ENCODE measurements around the gene C16orf87. TPM values are rescaled to one million over a fixed set of nuclear protein-coding genes. Genes with fewer than 3 reads are reported as not detected.

Gene C16orf87
- total RNA-seq, 1 experiment from 2014 or later, result 8.7 TPM

GRCh38 chr16:46813611-46814010, 17.4 kb downstream of the C16orf87 start:
- Histone ChIP-seq H3K27ac (ENCODE audit: low read length) (no peak overlapping the region), H3K4me3 (ENCODE audit: low read depth in 2 of 2, low read length in 2 of 2) (no peak overlapping the region), H3K36me3 (ENCODE audit: control insufficient read depth, insufficient read depth, low read length) (no peaks in the 10 kb centered on the region), H3K4me1 (ENCODE audit: control insufficient read depth, insufficient read depth, low read length) (no peaks in the 10 kb centered on the region; the same call in none of the 2 replicates), H3K9me3 (ENCODE audit: control insufficient read depth, insufficient read depth, low read depth, low read length) (no peaks in the 10 kb centered on the region; the same call in 1 of the 2 replicates), H3K27me3 (ENCODE audit: control insufficient read depth, insufficient read depth, low read length) (no peaks in the 10 kb centered on the region)
- no peak for TF ChIP-seq CTCF (IDR thresholded peaks at IDR 0.05)
- TF ChIP-seq REST (IDR thresholded peaks at IDR 0.05; ENCODE audit: insufficient read depth in 1 of 2, low read depth in 2 of 2, low read length in 1 of 2), result no peak
- TF ChIP-seq SIN3A (IDR thresholded peaks at IDR 0.05; ENCODE audit: borderline replicate concordance, insufficient read depth, low read depth, low read length), result no peak
- TF ChIP-seq POLR2AphosphoS5 (IDR thresholded peaks at IDR 0.05; ENCODE audit: low read depth, low read length), result no peak
- TF ChIP-seq TCF7L2 (IDR thresholded peaks at IDR 0.05; ENCODE audit: low read depth, low read length), result no peak
- ATAC-seq, result no peak
- POLR2A ChIA-PET, result no interaction called here
- no TSS peak for BruUV-seq (replicated peaks)
- in situ Hi-C loops (cut with HindIII; ENCODE audit: low pct_unique_long_range_greater_than_20kb, low sequenced_read_pairs), result no loop called here
- CTCF ChIA-PET, result interaction anchor here (0.9 kb wide), 1 partner anchor 11 kb away, joined by 9 read pairs; no protein-coding TSS in a partner anchor
- intact Hi-C loops (cut with micrococcal nuclease; ENCODE audit: unreplicated experiment), result no loop called here
- DNase-seq (ENCODE audit: low read depth, low spot score), result no peak

GRCh38 chr16:46812781-46813540, 18.0 kb downstream of the C16orf87 start:
- in situ Hi-C loops (cut with HindIII; ENCODE audit: low pct_unique_long_range_greater_than_20kb, low sequenced_read_pairs), result no loop called here
- TF ChIP-seq TCF7L2 (IDR thresholded peaks at IDR 0.05; ENCODE audit: low read depth, low read length) (no peak), POLR2AphosphoS5 (IDR thresholded peaks at IDR 0.05; ENCODE audit: low read depth, low read length) (no peak), CTCF (IDR thresholded peaks at IDR 0.05) (no peak), REST (IDR thresholded peaks at IDR 0.05; ENCODE audit: insufficient read depth in 1 of 2, low read depth in 2 of 2, low read length in 1 of 2) (no peak), SIN3A (IDR thresholded peaks at IDR 0.05; ENCODE audit: borderline replicate concordance, insufficient read depth, low read depth, low read length) (no peak)
- ATAC-seq (no peak), DNase-seq (ENCODE audit: low read depth, low spot score) (no peak)
- no peaks in the 10 kb centered on the region; the same call in none of the 2 replicates for H3K4me1 ChIP-seq (ENCODE audit: control insufficient read depth, insufficient read depth, low read length)
- ChIA-PET CTCF (no interaction called here), POLR2A (no interaction called here)
- no peak overlapping the region for H3K27ac ChIP-seq (ENCODE audit: low read length)
- no peaks in the 10 kb centered on the region for H3K36me3 ChIP-seq (ENCODE audit: control insufficient read depth, insufficient read depth, low read length)
- no peak overlapping the region for H3K4me3 ChIP-seq (ENCODE audit: low read depth in 2 of 2, low read length in 2 of 2)
- H3K9me3 ChIP-seq (ENCODE audit: control insufficient read depth, insufficient read depth, low read depth, low read length), result no peaks in the 10 kb centered on the region; the same call in 1 of the 2 replicates
- intact Hi-C loops (cut with micrococcal nuclease; ENCODE audit: unreplicated experiment), result no loop called here
- no TSS peak for BruUV-seq (replicated peaks)
- H3K27me3 ChIP-seq (ENCODE audit: control insufficient read depth, insufficient read depth, low read length), result no peaks in the 10 kb centered on the region

Measured in Panc1 (cell line).